ENCODE measurements around the gene FILIP1L. TPM values are rescaled to one million over a fixed set of nuclear protein-coding genes. Genes with fewer than 3 reads are reported as not detected.
A peak's percentile ranks its signal among the peaks of the same experiment; 100 is the strongest.

Gene FILIP1L
- polyA plus RNA-seq, 2 donors = 2.6 to 6.9 TPM

DNA sequence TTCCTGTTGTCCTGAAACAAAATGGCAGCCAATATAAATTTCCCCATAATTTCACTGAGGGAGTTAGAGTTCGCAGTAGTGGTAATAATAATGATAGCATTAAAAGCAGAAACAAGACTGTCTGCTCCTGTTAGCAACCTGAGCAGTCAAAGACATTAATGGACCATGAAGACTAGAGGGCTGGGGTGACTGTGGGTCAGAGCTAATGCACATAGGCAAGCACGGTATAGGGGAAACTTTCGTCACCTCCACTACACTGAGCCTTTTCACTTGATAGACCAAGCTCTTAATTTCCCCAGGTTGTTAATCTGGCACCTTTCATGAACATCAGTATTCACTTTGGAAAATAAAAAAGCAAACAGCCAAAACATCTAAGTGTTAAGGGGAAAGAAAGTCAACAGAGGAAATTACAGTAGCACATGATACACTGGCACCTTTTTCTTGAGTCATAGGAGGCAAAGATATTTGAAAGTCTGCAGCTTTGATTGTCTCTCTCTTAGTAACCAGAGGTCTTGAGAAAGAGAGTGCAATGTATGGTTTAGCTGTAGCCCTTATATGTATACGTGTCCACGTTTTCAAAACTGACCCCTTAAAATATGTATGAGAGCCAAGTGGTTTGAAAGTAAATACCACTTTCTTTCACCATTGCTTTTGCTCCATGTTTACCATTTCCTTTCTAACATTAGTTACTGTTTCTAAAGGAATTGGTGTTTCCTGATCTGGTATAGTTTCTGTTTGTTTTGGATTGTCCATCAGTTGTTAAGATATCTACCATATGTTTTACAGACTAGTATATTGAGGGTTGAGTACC lies 104.8 kb downstream of the FILIP1L start:
- peaks cover 0 to 2% of the 10 kb centered on the region in 2 donors for H3K4me1 ChIP-seq (ENCODE audit: control insufficient read depth in 2 of 2, insufficient read depth in 2 of 2, low read length in 1 of 2)
- no peaks in the 10 kb centered on the region for H3K27me3 ChIP-seq (ENCODE audit: control insufficient read depth in 1 of 2, insufficient read depth in 2 of 2, low read length in 2 of 2)
- no peak overlapping the region for H3K27ac ChIP-seq (ENCODE audit: low read depth in 2 of 2, low read length in 1 of 2)
- 73 to 80% methylated on average over 5 of the region's 5 CpGs for WGBS, 2 donors
- no peak overlapping the region for H3K4me3 ChIP-seq (ENCODE audit: low read depth in 1 of 2, low read length in 2 of 2)
- no peaks in the 10 kb centered on the region for H3K36me3 ChIP-seq (ENCODE audit: control insufficient read depth in 2 of 2, insufficient read depth in 2 of 2, low read length in 1 of 2)
- H3K9me3 ChIP-seq (ENCODE audit: control insufficient read depth in 2 of 2, insufficient read depth in 1 of 2, low read depth in 1 of 2, low read length in 1 of 2) = no peaks in the 10 kb centered on the region

DNA sequence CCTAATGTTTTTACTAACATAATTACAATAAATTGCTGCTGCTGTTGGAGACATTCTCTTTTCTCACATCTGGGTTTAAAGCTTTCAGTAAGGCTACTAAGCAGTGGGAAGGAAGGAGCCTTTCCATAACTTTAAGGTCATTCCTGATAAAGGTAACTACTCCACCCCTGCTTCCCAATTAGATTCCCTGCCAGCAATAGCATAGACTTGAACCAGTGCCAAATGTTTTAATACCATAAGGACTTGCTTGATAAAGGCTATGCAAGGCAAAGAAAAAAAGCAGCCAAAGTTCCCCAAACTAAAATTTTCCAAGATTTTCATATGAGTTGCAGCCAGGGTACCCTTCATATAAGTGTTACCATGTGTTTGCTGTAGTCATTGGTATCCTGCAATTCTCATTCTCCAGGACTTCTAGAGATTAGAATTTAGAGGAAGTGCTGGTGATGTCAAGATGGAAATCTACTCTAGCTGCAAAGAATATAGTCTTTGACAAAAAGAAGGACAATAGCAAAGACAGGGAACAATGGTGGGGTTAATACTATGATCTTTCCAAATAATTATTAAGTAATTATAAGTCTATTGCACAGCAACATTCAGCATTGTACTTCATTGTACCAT lies 106.1 kb downstream of the FILIP1L start:
- H3K4me3 ChIP-seq (ENCODE audit: low read depth in 1 of 2, low read length in 2 of 2) = no peak overlapping the region
- H3K4me1 ChIP-seq (ENCODE audit: control insufficient read depth in 2 of 2, insufficient read depth in 2 of 2, low read length in 1 of 2) = peaks cover 0 to 2% of the 10 kb centered on the region in 2 donors
- no peaks in the 10 kb centered on the region for H3K9me3 ChIP-seq (ENCODE audit: control insufficient read depth in 2 of 2, insufficient read depth in 1 of 2, low read depth in 1 of 2, low read length in 1 of 2)
- no peak overlapping the region for H3K27ac ChIP-seq (ENCODE audit: low read depth in 2 of 2, low read length in 1 of 2)
- H3K36me3 ChIP-seq (ENCODE audit: control insufficient read depth in 2 of 2, insufficient read depth in 2 of 2, low read length in 1 of 2) = no peaks in the 10 kb centered on the region
- no peaks in the 10 kb centered on the region for H3K27me3 ChIP-seq (ENCODE audit: control insufficient read depth in 1 of 2, insufficient read depth in 2 of 2, low read length in 2 of 2)

DNA sequence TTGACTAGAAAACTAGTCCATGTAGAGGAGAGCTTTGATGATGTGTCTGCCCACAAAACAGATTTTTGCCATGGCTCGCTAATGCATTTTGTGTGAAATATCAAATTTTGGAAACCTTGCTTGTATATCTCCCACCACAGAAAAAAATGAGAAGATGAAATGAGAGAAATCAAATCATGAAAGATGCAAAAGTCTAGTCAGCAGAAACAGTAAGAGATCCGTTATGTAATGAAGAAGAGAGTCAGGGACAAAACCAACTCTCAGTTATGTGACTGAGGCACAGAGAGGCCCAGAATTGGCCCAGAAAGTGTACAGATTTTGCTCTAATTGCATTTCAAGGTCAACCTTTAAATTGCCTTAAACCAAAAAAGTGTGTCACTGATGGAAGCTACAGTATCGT lies 107.0 kb downstream of the FILIP1L start:
- H3K36me3 ChIP-seq (ENCODE audit: control insufficient read depth in 2 of 2, insufficient read depth in 2 of 2, low read length in 1 of 2) = no peaks in the 10 kb centered on the region
- H3K27me3 ChIP-seq (ENCODE audit: control insufficient read depth in 1 of 2, insufficient read depth in 2 of 2, low read length in 2 of 2) = no peaks in the 10 kb centered on the region
- H3K4me1 ChIP-seq (ENCODE audit: control insufficient read depth in 2 of 2, insufficient read depth in 2 of 2, low read length in 1 of 2) = peaks cover 0 to 2% of the 10 kb centered on the region in 2 donors
- no peak overlapping the region for H3K27ac ChIP-seq (ENCODE audit: low read depth in 2 of 2, low read length in 1 of 2)
- H3K9me3 ChIP-seq (ENCODE audit: control insufficient read depth in 2 of 2, insufficient read depth in 1 of 2, low read depth in 1 of 2, low read length in 1 of 2) = no peaks in the 10 kb centered on the region
- H3K4me3 ChIP-seq (ENCODE audit: low read depth in 1 of 2, low read length in 2 of 2) = no peak overlapping the region
- 93 to 94% methylated on average over 3 of the region's 3 CpGs for WGBS, 2 donors

DNA sequence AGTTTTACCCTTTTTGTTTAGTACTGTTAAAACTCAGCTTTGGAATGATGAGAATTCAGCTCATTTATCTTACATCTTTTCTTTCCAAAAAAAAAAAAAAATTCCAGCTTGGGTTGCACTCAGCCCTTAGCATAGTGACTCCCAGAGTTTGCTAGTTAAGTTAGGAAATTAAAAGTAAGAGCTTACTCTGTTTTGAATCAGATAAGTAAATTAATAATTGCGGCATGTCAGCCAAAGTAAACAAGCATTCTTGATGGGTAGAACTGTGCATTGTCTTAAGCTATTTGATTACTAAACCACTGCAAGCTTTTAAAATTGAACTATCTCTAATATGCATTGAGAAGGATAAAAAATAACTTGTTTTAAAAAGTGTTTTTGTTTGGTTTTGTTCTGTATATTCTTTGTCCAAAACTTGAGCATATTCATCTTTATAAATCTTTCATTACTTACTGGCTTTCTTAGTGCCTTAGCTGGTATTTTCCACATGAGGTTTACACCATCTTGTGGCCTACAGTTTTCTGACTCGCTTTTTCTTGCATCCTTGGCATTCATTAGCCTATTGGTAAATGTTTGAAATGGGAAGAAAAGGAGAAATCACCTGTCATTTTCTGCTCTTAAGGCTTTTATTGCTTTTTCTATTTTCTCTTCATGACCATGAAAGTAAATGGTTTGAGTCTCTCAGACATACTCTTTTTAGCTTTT lies 107.6 kb downstream of the FILIP1L start:
- 45 to 50% methylated on average over 2 of the region's 2 CpGs for WGBS, 2 donors
- no peak overlapping the region for H3K27ac ChIP-seq (ENCODE audit: low read depth in 2 of 2, low read length in 1 of 2)
- H3K27me3 ChIP-seq (ENCODE audit: control insufficient read depth in 1 of 2, insufficient read depth in 2 of 2, low read length in 2 of 2) = no peaks in the 10 kb centered on the region
- H3K9me3 ChIP-seq (ENCODE audit: control insufficient read depth in 2 of 2, insufficient read depth in 1 of 2, low read depth in 1 of 2, low read length in 1 of 2) = no peaks in the 10 kb centered on the region
- no peaks in the 10 kb centered on the region for H3K36me3 ChIP-seq (ENCODE audit: control insufficient read depth in 2 of 2, insufficient read depth in 2 of 2, low read length in 1 of 2)
- peaks cover 2 to 3% of the 10 kb centered on the region in 2 donors for H3K4me1 ChIP-seq (ENCODE audit: control insufficient read depth in 2 of 2, insufficient read depth in 2 of 2, low read length in 1 of 2)
- no peak overlapping the region for H3K4me3 ChIP-seq (ENCODE audit: low read depth in 1 of 2, low read length in 2 of 2)

DNA sequence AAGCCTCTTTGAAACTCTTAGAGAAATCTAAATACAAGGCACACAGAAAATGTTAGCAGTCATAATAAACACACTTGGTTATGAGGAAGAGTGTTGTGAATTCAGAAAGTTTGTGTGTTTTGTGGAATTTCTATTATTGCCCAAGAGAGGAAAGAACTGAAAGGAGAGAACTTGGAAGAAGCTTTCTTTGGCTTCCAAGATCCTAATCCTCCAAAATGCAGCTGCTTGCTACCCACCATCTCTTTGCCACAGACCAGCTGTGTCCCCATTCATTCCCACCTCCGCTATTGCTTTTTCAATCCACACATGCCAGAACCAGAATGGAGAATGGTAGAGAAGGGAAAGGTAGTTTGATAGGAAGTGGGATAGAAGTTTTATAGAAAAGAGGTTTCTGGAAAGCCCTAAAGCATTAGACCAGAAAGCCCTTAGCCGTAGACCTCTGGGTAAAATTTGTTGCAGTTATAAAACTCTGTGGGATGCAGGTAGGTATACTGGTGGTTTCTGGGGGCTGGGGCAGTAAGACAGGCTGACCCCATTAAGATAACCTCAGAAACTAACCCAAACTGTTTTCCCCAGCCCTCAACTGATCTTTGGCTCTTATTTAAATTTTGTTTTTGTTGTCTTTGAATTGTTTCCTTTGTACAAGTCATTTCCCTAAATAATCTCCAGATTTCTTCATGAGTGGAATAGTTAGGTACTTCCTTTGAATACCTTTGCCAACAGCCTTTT lies 108.5 kb downstream of the FILIP1L start:
- WGBS, 2 donors = 81 to 89% methylated on average over 2 of the region's 2 CpGs

DNA sequence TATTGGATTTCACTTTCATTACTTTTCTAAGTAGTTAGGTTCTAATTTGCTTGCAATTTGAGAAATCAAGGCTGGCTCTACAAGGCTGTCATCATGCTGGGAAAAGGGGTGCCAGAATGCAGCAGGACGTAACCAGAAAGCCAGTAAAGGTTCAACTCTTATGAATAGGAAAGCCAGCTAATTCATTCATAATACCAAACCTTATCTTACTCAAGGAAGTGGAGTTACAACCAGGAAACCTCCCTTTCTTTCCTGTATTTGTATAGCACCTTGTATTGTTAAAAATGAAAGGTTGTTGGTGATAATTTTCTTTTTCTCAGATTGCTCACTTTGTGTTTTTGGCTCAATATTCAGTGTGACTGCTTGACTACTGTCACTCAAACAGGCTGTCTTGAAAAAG lies 109.4 kb downstream of the FILIP1L start:
- Histone ChIP-seq H3K27me3 (ENCODE audit: control insufficient read depth in 1 of 2, insufficient read depth in 2 of 2, low read length in 2 of 2) (no peaks in the 10 kb centered on the region), H3K9me3 (ENCODE audit: control insufficient read depth in 2 of 2, insufficient read depth in 1 of 2, low read depth in 1 of 2, low read length in 1 of 2) (no peaks in the 10 kb centered on the region), H3K4me3 (ENCODE audit: low read depth in 1 of 2, low read length in 2 of 2) (no peak overlapping the region), H3K27ac (ENCODE audit: low read depth in 2 of 2, low read length in 1 of 2) (peak overlapping the region; percentile 5 to 55), H3K36me3 (ENCODE audit: control insufficient read depth in 2 of 2, insufficient read depth in 2 of 2, low read length in 1 of 2) (no peaks in the 10 kb centered on the region), H3K4me1 (ENCODE audit: control insufficient read depth in 2 of 2, insufficient read depth in 2 of 2, low read length in 1 of 2) (peaks cover 2 to 3% of the 10 kb centered on the region in 2 donors)
- WGBS, 2 donors = 55 to 69% methylated on average over 1 of the region's 1 CpG

More for the DNA sequence above, 108.5 kb downstream of the FILIP1L start:
- no peaks in the 10 kb centered on the region for H3K27me3 ChIP-seq (ENCODE audit: control insufficient read depth in 1 of 2, insufficient read depth in 2 of 2, low read length in 2 of 2)
- no peak overlapping the region for H3K4me3 ChIP-seq (ENCODE audit: low read depth in 1 of 2, low read length in 2 of 2)
- H3K27ac ChIP-seq (ENCODE audit: low read depth in 2 of 2, low read length in 1 of 2) = peak overlapping the region in 1 of 2 donors; percentile 53
- no peaks in the 10 kb centered on the region for H3K36me3 ChIP-seq (ENCODE audit: control insufficient read depth in 2 of 2, insufficient read depth in 2 of 2, low read length in 1 of 2)
- no peaks in the 10 kb centered on the region for H3K9me3 ChIP-seq (ENCODE audit: control insufficient read depth in 2 of 2, insufficient read depth in 1 of 2, low read depth in 1 of 2, low read length in 1 of 2)
- peaks cover 2 to 3% of the 10 kb centered on the region in 2 donors for H3K4me1 ChIP-seq (ENCODE audit: control insufficient read depth in 2 of 2, insufficient read depth in 2 of 2, low read length in 1 of 2)

DNA sequence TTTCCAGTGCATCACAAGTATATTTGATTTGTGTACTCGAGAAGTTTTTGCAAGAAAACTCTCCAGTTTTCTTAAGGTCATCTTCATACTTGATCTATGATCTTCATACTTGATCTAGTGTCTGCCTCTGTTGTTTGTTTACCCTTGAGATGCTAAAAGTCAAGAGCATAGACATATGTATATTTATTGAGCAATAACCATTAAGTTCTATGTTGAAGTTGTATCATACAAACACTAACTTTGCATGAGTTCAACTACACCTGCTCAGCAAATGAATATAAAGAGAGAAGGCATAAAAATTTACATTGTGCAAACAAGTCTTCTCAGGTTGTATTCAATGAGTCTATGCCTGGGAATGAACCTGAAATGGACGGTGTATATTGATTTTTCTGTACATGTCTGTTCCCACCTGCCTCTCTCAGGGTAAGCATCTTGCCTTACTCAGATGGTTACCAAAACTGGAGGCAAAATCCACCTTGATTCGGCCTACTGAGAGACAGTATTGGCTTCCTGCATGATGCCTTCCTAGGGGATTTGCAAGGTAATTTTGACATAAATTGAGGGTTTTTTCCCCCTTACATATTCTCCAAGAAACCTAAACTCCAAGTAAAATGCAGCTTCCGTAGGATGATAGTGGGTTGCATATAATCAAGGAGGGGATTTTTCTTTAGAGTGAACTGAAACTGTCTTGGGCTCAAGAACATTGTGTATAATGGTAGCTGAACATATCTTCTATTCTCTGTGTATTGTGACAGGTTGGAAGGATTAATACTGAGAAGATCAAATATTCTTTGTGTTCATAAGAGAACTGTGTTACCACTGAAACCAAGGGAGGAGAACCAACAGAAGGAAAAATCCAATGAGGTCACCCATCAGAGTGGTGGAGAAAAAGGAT lies 110.4 kb downstream of the FILIP1L start:
- Histone ChIP-seq H3K4me3 (ENCODE audit: low read depth in 1 of 2, low read length in 2 of 2) (no peak overlapping the region), H3K27me3 (ENCODE audit: control insufficient read depth in 1 of 2, insufficient read depth in 2 of 2, low read length in 2 of 2) (no peaks in the 10 kb centered on the region), H3K4me1 (ENCODE audit: control insufficient read depth in 2 of 2, insufficient read depth in 2 of 2, low read length in 1 of 2) (peaks cover 2 to 3% of the 10 kb centered on the region in 2 donors), H3K27ac (ENCODE audit: low read depth in 2 of 2, low read length in 1 of 2) (no peak overlapping the region), H3K36me3 (ENCODE audit: control insufficient read depth in 2 of 2, insufficient read depth in 2 of 2, low read length in 1 of 2) (no peaks in the 10 kb centered on the region), H3K9me3 (ENCODE audit: control insufficient read depth in 2 of 2, insufficient read depth in 1 of 2, low read depth in 1 of 2, low read length in 1 of 2) (no peaks in the 10 kb centered on the region)
- 92 to 94% methylated on average over 4 of the region's 4 CpGs for WGBS, 2 donors

DNA sequence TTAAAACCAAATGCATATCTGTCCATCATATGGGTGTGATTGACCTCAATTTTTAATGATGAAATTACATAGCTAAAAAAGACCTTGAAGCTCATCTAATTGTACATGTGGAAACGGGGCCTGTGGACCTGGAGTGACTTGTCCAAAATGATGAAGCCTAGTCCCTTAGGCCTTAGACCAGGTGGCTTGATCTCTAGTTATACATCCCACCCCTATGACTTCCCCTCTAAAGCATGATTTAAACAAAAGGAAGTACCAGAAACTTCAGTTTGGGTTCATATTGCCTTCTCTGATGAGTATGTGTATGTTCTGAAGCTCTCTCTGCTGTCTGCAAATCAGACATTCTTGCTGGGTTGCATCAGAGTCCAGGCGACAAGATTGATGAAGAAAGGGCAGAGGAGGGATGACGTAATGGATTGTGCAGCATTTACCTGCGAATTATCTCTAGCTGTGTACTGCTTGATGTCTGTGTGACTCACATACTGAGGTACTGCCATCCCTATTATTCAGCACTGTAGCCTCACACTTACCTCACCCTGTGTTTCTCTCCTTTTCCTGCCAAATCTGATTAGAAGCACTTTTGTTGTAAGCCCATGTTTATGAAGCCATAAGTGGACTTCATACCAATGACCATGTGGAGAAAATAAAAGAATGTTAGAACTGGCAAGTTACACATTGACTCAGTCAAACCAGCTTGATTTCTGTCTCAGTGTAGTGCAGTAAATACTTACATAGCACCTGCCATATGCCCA lies 111.5 kb downstream of the FILIP1L start:
- Histone ChIP-seq H3K27ac (ENCODE audit: low read depth in 2 of 2, low read length in 1 of 2) (peak overlapping the region; percentile 24 to 35), H3K9me3 (ENCODE audit: control insufficient read depth in 2 of 2, insufficient read depth in 1 of 2, low read depth in 1 of 2, low read length in 1 of 2) (no peaks in the 10 kb centered on the region), H3K27me3 (ENCODE audit: control insufficient read depth in 1 of 2, insufficient read depth in 2 of 2, low read length in 2 of 2) (no peaks in the 10 kb centered on the region), H3K4me1 (ENCODE audit: control insufficient read depth in 2 of 2, insufficient read depth in 2 of 2, low read length in 1 of 2) (peaks cover 2 to 3% of the 10 kb centered on the region in 2 donors), H3K4me3 (ENCODE audit: low read depth in 1 of 2, low read length in 2 of 2) (no peak overlapping the region), H3K36me3 (ENCODE audit: control insufficient read depth in 2 of 2, insufficient read depth in 2 of 2, low read length in 1 of 2) (no peaks in the 10 kb centered on the region)
- 32 to 38% methylated on average over 4 of the region's 4 CpGs for WGBS, 2 donors

All from esophagus (tissue), 2 donors.